ENCODE results near the gene XDH. TPM values are rescaled to one million over a fixed set of nuclear protein-coding genes. Genes with fewer than 3 reads are reported as not detected.

The XDH gene
- total RNA-seq, 4 donors from 2014 or later: 0.76 to 2.1 (median 1.5) TPM

- H3K4me3 ChIP-seq: no peak overlapping the region
- WGBS: 66% methylated on average over 2 of the region's 2 CpGs
- H3K36me3 ChIP-seq: no peaks in the 10 kb centered on the region
- H3K27me3 ChIP-seq: no peaks in the 10 kb centered on the region
- H3K4me1 ChIP-seq: no peaks in the 10 kb centered on the region
- H3K9me3 ChIP-seq: no peaks in the 10 kb centered on the region
- no peak overlapping the region for H3K27ac ChIP-seq
- no peak for DNase-seq (ENCODE audit: low spot score in 2 of 2)
- TF ChIP-seq CTCF (IDR thresholded peaks at IDR 0.05) (no peak), POLR2A (IDR thresholded peaks at IDR 0.05) (no peak), EP300 (IDR thresholded peaks at IDR 0.05) (no peak), POLR2AphosphoS5 (IDR thresholded peaks at IDR 0.05) (no peak)
Measured at GRCh38 chr2:31373127-31373526, 41.4 kb downstream of the XDH start.

- H3K36me3 ChIP-seq: no peaks in the 10 kb centered on the region
- TF ChIP-seq POLR2AphosphoS5 (IDR thresholded peaks at IDR 0.05) (no peak), EP300 (IDR thresholded peaks at IDR 0.05) (no peak), POLR2A (IDR thresholded peaks at IDR 0.05) (no peak), CTCF (IDR thresholded peaks at IDR 0.05) (no peak)
- no peaks in the 10 kb centered on the region for H3K9me3 ChIP-seq
- no peak overlapping the region for H3K4me3 ChIP-seq
- DNase-seq (ENCODE audit: low spot score in 2 of 2): no peak
- H3K27me3 ChIP-seq: no peaks in the 10 kb centered on the region
- 88% methylated on average over 6 of the region's 10 CpGs for WGBS
- H3K4me1 ChIP-seq: no peaks in the 10 kb centered on the region
- H3K27ac ChIP-seq: no peak overlapping the region
Measured at GRCh38 chr2:31372097-31372496, 42.4 kb downstream of the XDH start.

DNA sequence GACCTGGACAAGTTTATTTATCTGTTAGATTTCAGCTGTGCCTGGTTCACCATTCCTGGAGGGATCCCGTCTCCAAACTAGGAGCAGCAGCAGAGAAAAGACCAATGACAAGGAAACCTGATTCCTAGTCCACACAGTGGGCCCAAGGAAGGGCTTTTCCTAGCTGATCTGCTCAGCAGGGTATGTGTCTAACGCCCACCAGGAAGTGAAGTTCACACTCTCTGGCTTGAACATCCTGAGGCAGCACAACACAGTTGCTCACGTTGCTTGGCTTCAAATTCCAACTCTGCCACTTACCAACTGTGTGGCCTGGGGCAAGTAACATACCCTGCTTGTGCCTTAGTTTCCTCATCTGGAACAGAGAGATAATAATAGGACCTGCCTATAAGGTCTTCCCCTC is 42.9 kb downstream of the XDH start:
- Histone ChIP-seq H3K36me3 (no peaks in the 10 kb centered on the region), H3K27ac (no peak overlapping the region), H3K9me3 (no peaks in the 10 kb centered on the region), H3K27me3 (no peaks in the 10 kb centered on the region), H3K4me3 (no peak overlapping the region), H3K4me1 (no peaks in the 10 kb centered on the region)
- WGBS: 77% methylated on average over 3 of the region's 3 CpGs
- DNase-seq (ENCODE audit: low spot score in 2 of 2): no peak
- TF ChIP-seq POLR2AphosphoS5 (IDR thresholded peaks at IDR 0.05): no peak
- TF ChIP-seq POLR2A (IDR thresholded peaks at IDR 0.05): no peak
- no peak for TF ChIP-seq CTCF (IDR thresholded peaks at IDR 0.05)
- TF ChIP-seq EP300 (IDR thresholded peaks at IDR 0.05): no peak

DNA sequence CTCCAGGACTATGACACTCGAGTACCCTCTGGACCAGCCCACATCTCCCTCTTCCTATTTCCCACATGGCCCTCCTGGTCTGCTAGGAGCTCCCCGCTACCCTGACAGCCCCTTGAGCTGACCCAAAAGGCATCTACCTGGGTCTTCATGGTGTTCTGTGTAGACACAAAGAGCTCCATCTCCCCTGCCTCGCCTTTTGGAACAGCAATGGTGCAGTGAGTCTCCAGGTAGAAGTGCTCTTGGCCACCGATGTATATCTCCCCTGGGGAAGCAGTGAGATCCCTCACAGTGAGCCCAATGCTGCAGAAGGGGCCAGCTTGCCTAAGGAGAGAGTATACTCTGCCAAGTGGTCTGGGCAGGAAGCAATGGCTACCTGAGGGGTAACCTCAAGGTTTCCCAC is 47.8 kb downstream of the XDH start:
- H3K27ac ChIP-seq: no peak overlapping the region
- 90% methylated on average over 2 of the region's 4 CpGs for WGBS
- TF ChIP-seq POLR2AphosphoS5 (IDR thresholded peaks at IDR 0.05) (no peak), POLR2A (IDR thresholded peaks at IDR 0.05) (no peak), EP300 (IDR thresholded peaks at IDR 0.05) (no peak)
- H3K27me3 ChIP-seq: no peaks in the 10 kb centered on the region
- no peaks in the 10 kb centered on the region for H3K36me3 ChIP-seq
- H3K4me1 ChIP-seq: no peaks in the 10 kb centered on the region
- H3K9me3 ChIP-seq: no peaks in the 10 kb centered on the region
- DNase-seq (ENCODE audit: low spot score in 2 of 2): no peak
- H3K4me3 ChIP-seq: no peak overlapping the region

DNA sequence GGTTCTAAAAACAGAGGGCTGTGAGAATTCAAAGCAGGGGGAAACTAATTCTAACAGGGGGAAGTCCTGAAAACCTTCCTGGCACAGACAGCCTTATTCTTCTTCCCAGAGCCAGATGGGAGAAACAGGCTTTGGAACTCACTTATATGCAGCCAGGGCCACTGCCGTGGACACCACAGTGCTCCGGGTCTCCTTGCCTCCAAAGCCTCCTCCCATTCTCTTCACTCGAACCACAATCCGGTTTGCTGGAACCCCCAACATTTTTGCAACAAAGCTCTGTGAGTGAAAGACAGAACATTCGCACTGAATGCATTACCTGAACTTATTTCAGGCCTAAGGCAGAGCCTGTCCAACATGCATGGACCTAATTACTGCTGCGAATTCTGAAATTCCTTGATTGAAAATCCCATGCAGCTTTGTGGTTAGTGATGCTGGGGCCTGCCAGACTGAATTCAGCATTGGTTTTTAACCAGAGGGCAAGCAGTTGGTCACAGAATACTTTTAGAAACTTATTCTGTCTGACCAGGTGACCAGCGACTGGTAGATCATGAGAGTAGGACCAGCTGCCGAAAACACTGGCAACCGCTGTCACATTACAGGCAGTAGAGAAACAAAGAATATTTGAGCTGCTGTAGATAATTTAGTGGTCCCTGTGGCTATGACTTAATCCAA is 48.6 kb downstream of the XDH start:
- H3K4me1 ChIP-seq: no peaks in the 10 kb centered on the region
- H3K27ac ChIP-seq: no peak overlapping the region
- H3K4me3 ChIP-seq: no peak overlapping the region
- no peak for DNase-seq (ENCODE audit: low spot score in 2 of 2)
- 88% methylated on average over 9 of the region's 9 CpGs for WGBS
- TF ChIP-seq POLR2A (IDR thresholded peaks at IDR 0.05): no peak
- TF ChIP-seq POLR2AphosphoS5 (IDR thresholded peaks at IDR 0.05): no peak
- TF ChIP-seq EP300 (IDR thresholded peaks at IDR 0.05): no peak
- no peak for TF ChIP-seq CTCF (IDR thresholded peaks at IDR 0.05)
- H3K27me3 ChIP-seq: no peaks in the 10 kb centered on the region
- no peaks in the 10 kb centered on the region for H3K9me3 ChIP-seq
- H3K36me3 ChIP-seq: no peaks in the 10 kb centered on the region

DNA sequence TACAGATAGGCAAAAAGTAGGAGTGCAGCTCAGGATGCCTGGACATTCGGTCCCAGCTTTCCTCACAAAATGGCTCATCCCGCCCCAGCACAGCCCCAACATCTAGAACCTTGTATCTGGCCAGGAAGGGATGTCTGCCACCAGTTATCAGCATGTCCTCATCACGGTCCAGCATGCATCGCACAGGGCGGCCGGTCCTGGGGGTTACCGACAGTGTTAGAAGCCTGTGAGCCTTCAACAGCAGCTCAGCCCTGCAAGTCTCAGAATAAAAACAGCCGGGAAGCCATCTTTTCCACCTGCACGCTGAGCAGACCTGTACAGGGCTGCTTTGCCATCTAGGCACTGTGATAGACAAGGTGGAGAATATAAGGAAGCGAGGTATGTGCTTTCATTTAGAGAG is 49.2 kb downstream of the XDH start:
- H3K4me1 ChIP-seq: no peaks in the 10 kb centered on the region
- no peak for DNase-seq (ENCODE audit: low spot score in 2 of 2)
- no peaks in the 10 kb centered on the region for H3K27me3 ChIP-seq
- 81% methylated on average over 6 of the region's 10 CpGs for whole genome bisulfite sequencing
- no peaks in the 10 kb centered on the region for H3K9me3 ChIP-seq
- no peaks in the 10 kb centered on the region for H3K36me3 ChIP-seq
- no peak overlapping the region for H3K27ac ChIP-seq
- no peak overlapping the region for H3K4me3 ChIP-seq
- TF ChIP-seq EP300 (IDR thresholded peaks at IDR 0.05): no peak
- TF ChIP-seq CTCF (IDR thresholded peaks at IDR 0.05): no peak
- TF ChIP-seq POLR2A (IDR thresholded peaks at IDR 0.05): no peak
- no peak for TF ChIP-seq POLR2AphosphoS5 (IDR thresholded peaks at IDR 0.05)

All from suprapubic skin (tissue), 4 donors.